ENCODE results near the gene RAB31. TPM values are rescaled to one million over a fixed set of nuclear protein-coding genes. Genes with fewer than 3 reads are reported as not detected.

The RAB31 gene
- total RNA-seq, 4 donors from 2014 or later = 24.5 to 91.6 (median 70.2) TPM

GRCh38 chr18:9890196-9890595 is 182.1 kb downstream of the RAB31 start:
- TF ChIP-seq CTCF (IDR thresholded peaks at IDR 0.05; ENCODE audit: low read depth) = no peak

GRCh38 chr18:9890957-9891356 is 182.9 kb downstream of the RAB31 start:
- no peak for TF ChIP-seq CTCF (IDR thresholded peaks at IDR 0.05; ENCODE audit: low read depth)

GRCh38 chr18:9894454-9895068 is 186.5 kb downstream of the RAB31 start:
- no peak for TF ChIP-seq CTCF (IDR thresholded peaks at IDR 0.05; ENCODE audit: low read depth)

- no peak for TF ChIP-seq CTCF (IDR thresholded peaks at IDR 0.05; ENCODE audit: low read depth)
Observed at GRCh38 chr18:9897129-9897528, 189.0 kb downstream of the RAB31 start.

GRCh38 chr18:9898792-9899549 is 190.9 kb downstream of the RAB31 start:
- no peak for TF ChIP-seq CTCF (IDR thresholded peaks at IDR 0.05; ENCODE audit: low read depth)

GRCh38 chr18:9900699-9901098 is 192.6 kb downstream of the RAB31 start:
- TF ChIP-seq CTCF (IDR thresholded peaks at IDR 0.05; ENCODE audit: low read depth) = no peak

- no peak for TF ChIP-seq CTCF (IDR thresholded peaks at IDR 0.05; ENCODE audit: low read depth)
Observed at GRCh38 chr18:9901377-9901776, 193.3 kb downstream of the RAB31 start.
